CD4-positive, alpha-beta T cell treated with Interleukin-17A for 1 hour (primary cell): ENCODE data around the gene AHDC1.
A peak's percentile ranks its signal among the peaks of the same experiment; 100 is the strongest.
"Not testable (repeated sequence)": the region's sequence is repeated elsewhere in the genome, so short reads cannot be mapped to it uniquely, and the experiment has no call there.

Experiments
- DNase-seq: peaks from one replicate; pipeline ENCODE4 v3.0.0-alpha.2; 2020

AHDC1 gene

DNA sequence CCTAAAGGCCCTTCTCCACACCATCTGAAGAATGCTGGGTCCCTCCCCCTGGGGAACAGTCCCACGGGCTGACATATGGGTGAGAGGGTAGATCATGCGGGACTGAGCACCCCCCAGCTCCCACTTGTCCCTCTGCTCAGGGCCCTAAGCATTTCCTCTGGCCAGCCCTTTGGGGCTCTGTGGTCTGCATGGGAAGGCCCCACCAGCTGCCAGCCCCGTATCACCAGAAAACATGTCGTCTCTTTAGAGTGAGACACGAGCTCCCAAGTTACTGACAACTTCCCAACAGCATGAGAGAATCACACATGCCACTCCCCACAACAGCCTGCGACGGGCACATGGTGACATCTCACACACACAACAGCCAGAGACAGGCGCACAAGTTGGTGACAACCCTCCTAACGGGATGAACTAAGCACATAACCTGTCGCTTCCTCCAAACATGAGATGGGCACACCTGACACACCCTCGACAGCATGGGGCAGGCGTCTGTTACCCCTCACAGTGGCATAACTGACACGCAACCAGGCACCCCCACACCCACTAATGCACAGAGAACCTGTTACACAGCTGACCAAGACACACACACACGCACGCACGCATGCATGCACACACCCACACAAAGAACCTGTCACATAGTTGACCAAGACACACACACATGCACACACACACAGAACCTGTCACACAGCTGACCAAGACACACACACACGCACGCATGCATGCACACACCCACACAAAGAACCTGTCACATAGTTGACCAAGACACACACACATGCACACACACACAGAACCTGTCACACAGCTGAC, 41.2 kb downstream of the AHDC1 start:
- no peak for DNase-seq

DNA sequence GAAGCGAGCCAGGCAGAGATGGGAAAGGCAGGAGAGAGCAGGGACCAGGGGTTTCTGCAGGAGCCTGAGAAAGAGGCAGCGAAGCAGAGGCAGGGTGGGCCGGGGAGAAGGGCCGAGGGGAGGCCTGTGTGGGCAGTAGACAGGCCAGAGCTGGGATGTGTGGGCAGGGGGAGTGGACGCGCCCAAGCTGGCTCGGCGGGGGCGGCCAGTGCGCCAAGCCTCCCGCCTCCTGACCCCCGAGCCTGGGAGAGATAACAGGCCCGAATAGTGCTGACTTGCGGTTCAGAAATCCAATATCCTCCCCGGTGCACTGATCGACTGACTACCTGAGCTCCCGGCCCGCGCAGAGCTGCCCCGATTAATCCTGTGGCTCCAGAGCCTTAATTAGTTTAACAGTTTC, 41.9 kb downstream of the AHDC1 start:
- DNase-seq, result no peak

DNA sequence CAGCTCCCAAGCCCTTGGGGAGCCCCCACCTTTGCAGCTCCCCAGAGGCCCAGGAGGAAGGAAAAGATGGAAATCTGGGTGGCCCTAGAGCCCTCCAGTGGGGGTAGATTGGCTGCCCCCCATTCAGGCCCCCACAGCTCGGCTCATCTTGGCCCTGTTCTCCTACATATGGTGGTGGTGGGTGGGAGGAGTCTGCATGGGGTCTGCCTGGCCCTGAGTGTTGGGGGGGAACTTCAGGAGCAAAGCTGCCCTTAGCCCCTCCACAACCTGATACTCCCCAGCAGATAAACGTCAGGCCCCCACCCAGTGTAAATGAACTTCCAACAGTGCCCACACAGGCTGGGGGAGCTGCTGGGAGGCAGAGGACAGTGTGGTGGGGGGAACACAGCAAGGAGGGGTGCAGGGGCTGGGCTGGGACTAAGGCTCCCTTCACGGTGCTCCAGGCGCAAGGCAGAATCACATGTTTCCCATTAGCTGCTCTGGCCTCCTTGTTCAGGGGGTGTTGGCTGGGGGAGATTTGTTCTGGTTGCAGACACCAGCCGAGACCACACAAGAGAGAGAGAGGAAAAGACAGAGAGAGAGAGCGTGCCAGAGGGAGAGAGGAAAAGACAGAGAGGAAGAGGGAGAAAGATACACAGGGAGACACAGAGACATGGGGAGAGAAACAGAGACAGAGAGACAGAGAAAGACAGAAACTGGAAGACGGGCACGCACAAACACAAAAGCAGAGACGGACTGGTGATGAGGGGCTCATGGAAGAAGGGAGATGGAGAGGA, 42.6 kb downstream of the AHDC1 start:
- DNase-seq, result no peak

DNA sequence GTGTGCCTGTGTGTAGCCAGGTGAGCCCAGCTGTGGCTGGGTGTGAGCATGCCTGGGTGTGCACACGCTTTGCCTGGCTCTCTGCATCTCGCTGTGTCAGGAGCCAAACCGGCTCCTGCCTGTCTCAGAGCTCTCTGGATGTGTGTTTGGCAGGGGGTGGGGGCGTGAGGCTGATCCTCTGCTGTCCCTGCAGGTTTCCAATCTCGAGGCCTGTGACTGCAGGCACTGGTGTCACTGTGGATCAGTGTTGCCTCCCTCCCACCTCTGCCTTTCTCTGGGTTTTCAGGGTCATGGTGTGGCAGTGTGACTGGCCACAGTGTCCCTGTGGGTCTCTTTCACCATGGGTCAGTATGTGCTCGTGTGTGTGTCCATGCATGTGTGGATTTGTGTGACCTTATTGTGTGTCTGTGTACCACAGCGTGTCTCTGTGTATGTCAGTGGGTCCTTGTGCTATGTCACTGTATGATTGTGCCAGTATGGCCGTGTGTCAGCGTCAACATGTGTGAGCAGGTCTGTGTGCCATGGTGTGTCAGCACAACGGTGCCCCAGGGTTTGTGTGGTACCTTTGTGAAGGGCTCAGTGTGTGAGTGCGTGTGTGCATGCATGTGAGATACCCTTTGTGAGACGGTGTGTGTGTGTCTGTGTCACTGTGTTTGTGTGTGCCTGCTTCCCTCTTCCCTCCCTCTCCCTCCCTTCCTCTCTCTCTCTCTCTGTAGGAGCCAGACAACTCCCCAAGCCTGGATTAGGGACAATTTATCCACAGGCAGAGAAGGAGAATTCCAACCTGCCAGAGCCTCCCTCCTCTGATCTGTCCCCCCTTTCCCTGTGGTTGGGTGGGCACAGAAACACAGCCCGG, 43.4 kb downstream of the AHDC1 start:
- DNase-seq, result no peak

DNA sequence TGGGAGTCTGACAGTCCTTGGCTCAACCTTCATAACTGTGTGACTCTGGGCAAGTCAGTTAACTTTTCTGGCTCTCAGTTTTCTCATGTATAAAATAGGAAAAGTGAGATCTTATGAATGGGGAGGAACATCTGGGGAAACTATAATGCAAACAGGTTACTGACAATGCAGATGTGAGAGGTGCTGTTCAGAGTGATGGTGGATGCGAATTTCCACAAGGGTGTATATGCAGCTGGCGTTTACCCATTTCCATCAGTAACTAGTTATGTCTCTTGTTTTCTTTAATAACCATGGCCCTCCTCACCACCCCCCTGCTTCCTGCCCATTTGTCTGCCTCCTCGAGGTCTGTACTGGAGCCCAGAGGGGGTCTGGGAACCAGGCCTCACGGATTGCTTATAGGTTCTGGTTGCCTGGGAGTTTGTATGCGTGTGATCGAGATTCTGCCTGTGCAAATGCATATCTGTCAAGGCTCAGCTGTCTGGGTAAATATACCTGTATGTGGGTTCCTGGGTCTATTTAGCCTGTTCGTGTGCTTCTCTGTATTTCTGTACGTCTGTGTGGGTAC, 44.4 kb downstream of the AHDC1 start:
- DNase-seq, result no peak

DNA sequence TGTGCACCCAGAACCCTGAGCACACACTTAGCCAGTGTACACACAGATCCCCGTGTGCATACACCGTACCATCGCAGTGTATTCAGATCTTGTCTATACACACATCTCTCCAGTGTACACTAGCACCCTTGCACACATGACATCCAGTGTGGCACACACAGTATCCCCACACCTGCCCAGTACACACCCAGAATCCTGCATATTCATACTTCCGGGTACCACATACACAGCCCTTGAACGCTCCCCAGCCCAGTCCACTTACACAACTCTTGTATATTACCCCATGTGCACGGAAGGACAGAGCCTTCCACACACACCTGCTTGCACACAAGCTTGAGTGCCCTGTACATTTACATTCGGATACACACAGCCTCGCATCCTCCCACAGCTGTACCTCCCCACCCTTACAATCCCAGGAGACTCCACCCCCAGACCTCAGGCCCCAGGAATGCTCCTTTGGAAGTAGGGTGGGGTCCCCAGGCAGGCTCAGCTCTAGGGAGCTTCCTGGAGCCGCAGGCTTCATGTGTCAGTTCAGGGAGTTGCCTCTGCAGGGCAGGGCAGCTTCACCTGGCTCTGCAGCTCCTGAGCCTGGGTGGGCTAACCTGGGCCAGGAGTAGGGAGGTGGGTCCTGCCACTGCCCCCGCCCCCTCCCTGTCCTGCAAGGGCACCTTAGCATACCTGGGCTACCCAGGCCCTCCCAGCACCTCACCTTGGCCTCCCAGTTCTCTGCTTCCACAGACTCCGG, 46.2 kb downstream of the AHDC1 start:
- DNase-seq, result no peak

DNA sequence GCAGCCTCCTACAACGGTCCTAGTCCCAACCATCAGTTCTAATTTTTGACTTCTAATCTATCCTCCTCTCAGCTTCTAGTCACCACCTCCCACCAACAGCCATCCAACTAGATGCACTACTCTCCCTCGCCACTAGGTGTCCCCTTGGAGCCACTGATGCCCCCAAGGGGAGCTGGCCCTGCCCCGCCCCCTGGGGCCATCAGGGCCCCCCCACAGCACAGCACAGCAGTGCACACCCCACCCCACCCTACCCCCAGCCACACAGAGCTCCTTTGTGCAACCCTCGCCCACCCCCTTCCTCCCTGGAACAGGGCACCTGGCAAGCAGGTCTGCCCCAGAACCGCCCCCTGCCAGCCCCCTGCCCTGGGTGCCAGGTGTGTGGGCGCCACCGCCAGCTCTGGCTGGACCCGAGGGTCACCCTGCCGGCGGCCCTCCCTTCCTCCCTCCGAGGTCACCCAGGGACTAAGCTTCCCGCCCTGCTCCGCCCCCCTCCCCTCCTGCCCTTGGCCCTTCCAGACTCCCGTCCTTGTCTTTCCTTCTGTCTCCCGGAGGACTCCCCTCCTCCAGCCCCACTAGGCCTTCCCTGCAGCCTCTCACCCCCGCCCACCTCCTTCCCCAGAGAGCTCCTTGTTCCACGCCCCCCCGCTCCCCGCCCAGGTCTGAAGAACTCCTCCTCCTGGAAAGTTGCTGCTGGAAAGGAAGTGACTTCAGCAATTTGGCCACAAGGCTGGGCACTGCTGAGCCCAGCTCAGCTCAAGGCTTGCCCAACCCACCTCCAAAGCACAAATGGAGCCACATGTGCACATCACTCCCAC, 47.0 kb downstream of the AHDC1 start:
- DNase-seq, result peak; percentile 83

DNA sequence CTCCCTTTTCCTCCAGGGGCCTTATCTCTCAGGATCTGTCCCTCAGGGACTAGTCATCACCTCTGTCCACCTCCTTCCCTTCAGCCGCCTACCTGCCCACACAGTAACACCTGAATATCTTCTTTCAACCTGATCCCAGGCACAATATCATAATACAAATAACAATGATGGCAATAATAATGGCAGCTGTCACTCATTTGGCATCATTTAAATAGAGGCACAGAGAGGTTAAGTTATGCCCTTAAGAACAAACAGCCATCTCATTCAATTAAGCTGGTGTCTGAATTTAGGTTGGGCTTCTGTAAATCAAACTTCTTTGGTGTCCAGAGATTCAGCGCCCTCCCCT, 47.5 kb downstream of the AHDC1 start:
- DNase-seq, result no peak

DNA sequence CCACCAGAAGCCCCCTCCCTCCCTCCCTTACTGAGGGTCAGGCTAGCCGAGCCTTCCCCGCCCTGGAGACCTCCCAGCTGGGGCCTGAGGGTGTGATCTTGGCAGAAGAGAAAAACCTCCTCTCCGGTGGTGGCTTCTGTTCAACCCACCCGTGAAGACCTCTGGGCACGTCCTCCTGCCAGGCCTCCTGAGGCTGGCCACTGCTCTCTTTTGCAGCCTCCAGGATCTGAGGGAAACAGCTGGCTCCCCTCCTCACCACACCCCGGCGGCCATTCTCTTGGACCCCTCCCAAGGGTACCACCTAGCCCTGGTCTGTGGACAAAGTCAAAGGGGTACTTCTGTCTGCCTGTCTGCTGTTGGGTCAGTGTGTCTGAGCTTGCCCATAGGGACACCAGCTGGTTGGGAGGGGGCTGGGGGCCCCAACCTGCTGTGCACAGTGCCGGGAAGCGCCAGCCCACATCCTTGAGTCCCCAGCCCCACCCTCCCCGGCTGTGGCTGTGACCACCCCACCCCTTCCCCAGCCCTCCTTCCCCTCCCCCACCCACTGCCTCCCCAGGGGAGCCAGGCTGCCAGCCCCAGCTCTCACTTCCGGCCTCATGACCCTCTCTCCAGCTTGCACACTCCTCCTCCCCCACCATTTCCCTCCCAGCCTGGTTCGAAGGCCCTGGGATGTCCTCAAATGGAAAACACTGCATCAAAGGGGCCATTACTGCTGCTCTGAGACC, 48.1 kb downstream of the AHDC1 start:
- peak; percentile 36 for DNase-seq

DNA sequence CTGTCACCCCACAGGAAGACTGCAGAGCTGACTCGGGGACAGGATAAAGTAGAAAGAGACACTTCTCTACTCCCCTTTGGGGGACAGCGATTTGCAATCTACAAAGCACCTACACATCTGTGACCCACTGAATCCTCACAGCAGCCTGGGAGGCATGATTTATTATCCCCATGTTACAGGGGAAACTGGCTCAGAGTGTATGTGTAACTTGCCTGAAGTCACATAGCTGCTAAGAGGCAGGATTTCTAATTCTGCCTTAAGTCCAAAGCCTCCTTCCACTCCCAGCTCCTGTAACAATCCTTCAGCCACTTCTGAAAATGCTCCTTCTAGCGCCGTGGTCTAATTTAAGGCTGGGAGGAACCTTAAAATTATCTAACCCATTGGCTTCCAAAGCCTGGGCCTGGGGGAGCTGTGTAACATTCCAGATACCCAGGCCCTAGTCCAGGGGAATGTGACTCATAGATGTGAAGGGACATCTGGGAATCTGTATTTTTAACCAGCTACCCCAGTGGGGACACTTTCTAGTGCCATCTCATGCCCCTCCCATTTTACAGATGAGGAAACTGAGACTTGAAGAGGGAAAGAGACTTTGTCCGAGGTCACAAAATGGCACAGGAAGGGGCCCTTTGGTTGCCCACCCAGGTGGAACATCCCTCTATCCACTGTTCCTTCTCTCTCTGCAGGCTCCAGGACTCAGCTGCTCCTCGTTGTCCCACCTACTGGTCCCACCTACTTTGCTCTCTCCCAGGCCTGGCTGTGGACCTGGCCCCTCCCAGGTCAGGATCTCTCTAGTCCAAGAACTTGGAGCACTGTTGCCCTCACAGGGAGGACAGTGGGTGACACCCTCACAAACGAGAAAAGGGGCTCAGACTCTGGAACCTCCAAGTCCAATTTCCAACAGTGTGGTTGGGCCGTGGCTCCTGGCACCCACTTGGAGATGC, 48.9 kb downstream of the AHDC1 start:
- DNase-seq, result no peak

DNA sequence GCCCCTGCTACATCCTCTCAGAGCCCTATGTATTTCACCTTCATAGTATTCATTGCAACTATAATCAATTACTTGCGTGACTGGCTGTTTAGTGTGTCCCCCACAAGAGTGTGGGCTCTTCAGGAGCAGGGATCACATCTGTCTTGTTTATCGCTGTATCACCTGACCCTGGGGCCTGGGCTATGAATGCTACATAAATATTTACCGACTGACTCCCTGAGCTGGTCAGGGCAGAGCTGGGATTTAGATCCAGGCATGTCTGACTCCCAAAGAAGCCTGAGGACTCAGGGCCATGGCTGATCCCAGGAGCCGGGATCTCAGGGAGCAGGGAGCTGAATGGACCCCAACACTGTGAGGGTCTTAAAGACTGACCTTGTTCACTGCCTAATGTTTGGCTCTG, 49.7 kb downstream of the AHDC1 start:
- no peak for DNase-seq

DNA sequence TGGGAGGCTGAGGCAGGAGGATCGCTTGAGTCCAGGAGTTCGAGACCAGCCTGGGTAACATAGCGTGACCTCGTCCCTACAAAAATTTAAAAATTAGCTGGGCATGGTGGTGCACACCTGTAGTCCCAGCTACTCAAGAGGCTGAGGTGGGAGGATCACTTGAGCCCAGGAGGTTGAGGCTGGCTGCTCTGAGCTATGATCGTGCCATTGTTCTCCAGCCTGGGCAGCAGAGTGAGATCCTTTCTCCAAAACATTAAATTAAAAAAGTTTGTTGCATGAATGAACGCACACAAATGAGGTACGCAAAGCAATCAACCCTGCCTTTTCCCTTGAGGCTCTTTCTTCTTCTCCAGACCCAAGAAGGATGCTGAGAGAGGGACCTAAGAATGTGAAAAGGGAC, 50.1 kb downstream of the AHDC1 start:
- not testable (repeated sequence) for DNase-seq

DNA sequence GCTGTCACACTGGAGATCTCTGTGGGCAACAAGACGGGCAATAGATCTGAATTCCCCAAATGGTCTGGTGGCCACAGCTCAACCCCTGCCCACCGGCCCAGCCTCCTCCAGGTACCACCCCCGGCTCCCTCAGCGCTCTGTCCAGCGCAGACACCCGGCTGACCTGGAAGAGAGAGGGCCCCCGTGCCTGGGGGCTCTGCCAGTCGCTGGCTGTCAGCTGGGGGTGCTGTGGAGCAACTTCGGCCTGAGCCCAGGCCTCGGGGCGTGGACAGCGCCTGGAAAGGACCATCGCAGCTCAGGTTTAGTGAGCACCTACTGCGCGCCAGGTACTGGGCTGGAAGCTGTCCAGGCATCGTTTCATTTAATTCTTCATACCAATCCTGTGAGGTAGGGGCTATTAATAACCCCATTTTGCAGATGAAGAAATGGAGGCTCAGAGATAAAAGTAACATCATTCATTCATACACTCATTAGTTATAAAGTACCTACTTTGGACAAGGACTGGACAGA, 51.0 kb downstream of the AHDC1 start:
- DNase-seq, result no peak

DNA sequence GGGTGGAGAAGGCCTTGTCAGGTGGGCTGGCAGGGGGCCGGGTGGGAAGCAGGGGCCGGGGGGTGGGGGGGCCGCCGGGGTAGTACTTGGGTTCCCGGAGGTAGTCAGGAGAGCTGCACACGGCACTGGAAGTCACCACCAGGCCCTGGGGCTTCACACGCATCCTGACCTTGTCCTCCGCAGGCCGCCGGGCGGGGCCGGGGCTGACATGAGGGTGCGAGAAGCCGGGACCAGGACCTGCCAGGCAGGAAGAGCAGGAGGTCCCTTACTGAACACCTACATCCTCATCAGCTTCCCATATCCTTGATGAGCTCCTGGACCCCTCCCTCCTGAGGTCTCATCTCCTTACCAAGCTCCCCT, 52.0 kb downstream of the AHDC1 start:
- no peak for DNase-seq

DNA sequence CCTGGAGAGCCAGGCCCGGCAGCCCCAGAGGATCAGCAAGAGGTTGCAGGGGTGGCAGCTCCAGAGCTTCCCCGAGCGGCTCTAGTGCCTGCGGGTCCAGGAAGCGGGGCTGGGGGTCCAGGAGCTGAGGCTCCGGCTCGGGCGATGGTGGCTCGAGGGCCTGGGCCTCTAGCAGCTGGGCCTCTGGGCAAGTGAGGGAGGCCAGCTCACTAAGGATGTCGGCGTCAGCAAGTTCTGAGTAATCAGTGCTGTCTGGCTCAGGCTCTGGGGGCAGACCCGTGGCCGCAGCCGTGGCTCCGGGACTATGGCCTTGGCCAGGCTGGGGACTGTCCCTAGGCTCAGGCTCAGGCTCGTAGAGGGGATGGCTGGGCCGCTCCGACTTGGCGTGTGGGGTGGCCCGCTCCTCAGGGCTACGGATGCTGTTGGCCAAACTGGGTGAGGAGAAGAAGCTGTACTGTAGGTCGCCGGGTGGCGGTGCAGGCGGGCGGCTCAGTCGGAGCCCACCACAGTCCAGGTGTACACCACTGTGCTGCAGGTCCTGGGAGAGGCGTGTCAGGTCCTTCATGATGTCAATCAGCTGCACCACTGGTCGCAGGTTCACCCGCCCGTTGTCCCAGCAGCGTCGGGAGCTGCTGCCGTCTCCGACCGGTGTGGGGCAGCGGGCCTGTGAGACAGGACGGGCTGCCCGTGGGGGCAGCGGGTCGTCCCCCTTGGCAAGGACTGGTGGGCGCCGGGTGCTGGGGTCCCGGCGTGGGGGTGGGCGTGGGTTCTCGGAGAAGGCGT, 52.6 kb downstream of the AHDC1 start:
- no peak for DNase-seq

DNA sequence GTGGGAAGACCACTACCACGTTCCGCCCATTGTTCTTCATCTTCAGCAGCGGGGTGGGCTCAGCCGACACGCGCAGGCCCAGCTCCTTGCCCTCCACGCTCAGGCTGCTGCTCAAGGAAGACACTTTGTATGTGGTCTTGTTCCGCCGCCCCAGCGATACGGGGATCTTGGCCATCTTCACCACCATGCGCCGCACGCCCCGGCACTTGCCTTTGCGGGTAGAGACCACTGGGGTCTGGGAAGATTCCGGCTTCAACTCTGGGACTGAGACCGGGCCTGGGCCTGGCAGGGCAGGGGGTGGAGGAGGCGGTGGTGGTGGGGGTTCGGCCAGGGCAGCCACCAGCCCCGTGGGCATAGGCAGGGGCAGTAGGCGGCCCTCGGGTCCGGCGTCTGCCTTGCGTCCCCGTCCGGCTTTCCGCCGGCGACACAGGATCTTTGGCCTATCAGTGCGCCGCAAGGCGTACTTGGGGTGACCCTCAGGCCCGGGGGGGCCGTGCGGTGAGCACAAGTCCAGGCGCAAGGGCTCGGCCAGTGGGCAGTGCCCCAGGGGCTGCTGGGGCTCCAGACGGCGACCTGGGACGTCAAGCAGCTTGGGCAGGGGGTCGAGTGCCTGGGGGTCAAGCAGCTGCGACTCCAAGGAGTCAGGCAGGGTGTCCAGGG, 53.3 kb downstream of the AHDC1 start:
- DNase-seq, result no peak

DNA sequence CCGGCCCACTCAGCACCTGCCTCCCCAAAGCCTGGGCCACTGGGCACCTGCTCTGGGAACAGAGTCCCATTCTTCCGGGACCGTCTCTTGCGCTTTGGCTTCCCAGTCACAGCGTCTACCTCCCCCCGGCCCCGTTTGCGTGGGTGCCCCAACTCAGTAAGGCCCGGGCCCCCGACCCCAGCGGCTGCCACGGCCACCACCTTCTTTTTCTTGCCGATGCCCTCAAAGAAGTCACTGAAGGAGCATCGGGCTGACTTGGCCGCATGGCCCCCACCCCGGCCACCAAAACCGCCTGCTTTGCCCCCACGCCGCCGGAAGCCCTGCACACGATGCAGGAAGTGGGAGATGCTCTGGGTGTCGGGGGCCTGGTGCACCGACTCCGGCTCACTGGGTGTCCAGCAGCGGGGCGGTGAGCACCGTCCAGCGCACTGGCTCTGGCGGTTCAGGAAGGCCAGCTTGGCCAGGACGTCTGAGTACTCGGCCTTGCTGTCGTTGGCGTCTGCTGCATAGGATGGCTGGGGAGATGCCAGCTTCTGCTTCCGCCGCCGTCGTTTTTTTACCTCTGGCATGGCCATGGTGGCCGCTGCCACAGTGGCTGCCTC, 54.0 kb downstream of the AHDC1 start:
- DNase-seq, result no peak
